ENCODE results near the gene STUB1. TPM values are rescaled to one million over a fixed set of nuclear protein-coding genes. Genes with fewer than 3 reads are reported as not detected.
"Not testable (repeated sequence)": the region's sequence is repeated elsewhere in the genome, so short reads cannot be mapped to it uniquely, and the experiment has no call there.

The STUB1 gene
- polyA plus RNA-seq, 1 donor, result 107 TPM

GRCh38 chr16:678209-678857, 1.9 kb upstream of the STUB1 start:
- DNase-seq, result no peak

DNA sequence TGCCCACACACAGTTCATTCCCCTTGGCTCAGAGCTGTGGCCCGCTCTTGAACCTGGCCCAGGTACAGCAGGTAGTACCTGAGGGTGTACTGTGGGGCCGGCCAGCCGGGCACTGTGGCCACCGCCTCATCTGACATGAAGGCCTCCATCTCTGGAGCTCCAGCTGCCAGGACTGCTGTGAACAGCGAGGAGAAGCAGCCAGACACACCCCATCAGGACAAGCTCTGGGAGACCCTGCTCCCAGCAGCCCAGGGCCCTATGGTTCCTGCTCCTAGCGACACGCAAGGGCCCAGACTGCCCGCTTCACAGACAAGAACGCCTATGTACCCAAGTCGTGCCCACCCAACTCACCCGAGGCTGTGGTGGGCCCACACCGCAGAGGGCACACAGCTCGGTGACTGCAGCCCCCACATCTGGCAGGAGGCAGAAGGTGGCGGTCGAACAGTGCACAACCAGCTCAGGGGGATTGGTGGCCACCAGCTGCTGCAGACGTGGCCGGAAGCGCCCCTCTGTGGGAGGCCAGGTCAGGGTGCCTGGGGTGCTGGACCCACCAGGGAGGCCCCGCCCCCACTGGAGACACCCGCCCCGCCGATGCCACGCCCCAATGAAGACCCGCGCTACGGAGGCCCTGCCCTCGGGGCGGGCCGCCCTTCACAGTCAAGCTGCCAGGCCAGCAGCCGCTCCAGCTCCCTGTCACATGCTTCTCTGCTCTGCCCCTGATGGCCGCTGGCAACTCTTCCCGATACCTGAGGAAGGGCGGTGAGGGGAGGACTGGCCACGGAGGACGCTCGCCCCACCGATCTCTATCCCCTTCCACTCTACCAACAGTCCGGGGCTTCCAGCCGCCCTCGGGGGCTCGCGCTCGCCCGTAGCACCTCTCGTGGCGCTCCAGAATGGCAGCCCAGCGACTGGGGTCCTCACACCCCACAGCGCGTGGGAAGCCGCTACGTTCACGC, 1.1 kb upstream of the STUB1 start:
- no peak for DNase-seq

DNA sequence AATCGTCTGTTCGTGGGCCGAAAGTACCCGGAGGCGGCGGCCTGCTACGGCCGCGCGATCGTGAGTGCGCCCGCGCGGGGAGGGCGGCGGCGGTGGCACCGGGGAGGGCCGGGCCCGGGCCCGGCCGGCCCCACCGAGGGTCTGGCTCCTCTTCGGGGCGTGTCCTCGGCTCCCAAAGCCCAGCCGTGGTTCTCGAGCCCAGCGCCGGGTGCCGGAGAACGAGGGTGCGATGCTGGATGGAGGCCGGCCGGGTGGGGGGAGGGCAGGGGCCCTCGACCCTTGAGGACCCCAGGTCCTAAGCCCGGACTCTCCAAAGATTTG, 375 bp downstream of the STUB1 start:
- no peak for DNase-seq

- no peak for DNase-seq
These were observed 946 bp downstream of the STUB1 start for GRCh38 chr16:680967-681745.

GRCh38 chr16:681746-682427, 1.7 kb downstream of the STUB1 start:
- DNase-seq, result no peak

GRCh38 chr16:682493-683395, 2.5 kb downstream of the STUB1 start:
- DNase-seq, result no peak

- DNase-seq, result no peak
These were observed 3.3 kb downstream of the STUB1 start for GRCh38 chr16:683396-684070.

DNA sequence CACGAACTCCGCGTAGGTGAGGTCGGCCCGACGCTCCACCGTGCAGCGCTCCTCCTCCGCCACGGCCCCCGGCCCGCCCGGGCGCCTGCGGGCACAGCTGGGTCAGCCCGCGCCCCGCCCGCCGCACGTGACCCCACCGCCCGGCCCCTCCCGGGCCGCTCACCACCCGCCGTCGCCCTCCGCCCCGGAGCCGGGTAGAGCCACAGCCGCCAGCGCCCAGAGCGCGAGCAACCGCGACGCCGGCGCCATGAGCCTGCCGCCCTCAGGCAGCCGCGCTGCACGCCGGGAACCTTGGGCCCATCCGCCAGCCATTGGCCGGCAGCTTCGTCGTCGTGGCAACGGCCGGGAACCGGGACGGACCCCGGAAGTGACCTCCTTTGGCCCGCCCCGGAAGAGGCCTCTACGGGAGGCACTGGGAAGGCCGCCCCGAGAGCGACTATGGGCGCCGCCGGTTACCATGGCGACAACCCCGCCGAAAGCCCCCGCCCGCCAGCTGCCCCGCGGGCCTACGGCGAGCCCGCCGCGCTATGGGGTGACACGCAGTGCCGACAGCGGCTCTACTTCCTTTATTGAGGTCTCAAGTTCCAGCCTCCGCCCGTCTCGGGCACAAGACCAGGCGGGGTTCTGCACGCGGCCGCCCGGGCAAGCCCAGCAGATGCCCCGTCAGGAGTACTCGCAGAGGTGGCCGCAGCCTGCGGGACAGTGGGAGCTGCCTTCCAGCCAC, 4.0 kb downstream of the STUB1 start, which contains the start of gene JMJD8:
JMJD8 (minus strand) TSS at position 264 of the 724 bp plus-strand sequence; CDS start at position 249, 15 bp downstream.
- DNase-seq, result peak; percentile 93

DNA sequence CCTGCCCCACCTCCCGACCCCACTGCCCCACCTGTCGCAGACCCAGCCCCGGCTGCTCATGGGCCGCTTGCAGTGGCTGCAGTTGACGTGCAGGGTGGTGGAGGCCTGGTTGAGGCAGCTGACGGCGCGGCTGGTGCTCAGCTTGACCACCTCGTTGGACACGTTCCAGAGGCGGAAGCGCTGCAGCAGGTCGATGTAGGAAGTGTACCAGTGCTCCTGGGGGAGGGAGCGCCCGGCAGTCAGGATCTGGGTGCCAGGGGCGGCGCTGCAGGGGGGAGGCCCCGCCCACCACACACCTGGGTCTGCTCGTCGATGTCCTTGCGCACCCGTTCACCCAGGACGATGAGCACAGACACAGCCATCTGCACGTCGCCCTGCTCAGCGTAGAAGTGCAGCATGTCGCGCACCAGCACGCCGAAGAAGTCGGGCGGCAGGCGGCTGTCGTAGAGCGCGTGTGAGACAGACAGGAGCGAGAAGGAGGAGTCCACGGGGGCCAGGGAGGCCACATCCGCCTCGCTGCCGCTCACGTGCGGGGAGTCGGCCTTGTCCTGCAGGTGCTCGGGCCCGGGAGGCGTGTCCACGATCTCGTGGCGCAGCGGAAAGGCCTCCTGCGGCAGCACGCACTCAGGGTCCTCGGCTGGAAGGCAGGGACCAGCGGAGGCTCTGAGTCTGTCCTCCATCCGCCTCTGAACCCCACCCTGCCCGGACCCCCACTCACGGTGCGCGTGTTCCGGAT, 4.9 kb downstream of the STUB1 start:
- DNase-seq, result no peak

- DNase-seq, result no peak
These were observed 5.8 kb downstream of the STUB1 start for GRCh38 chr16:685967-686366.

DNA sequence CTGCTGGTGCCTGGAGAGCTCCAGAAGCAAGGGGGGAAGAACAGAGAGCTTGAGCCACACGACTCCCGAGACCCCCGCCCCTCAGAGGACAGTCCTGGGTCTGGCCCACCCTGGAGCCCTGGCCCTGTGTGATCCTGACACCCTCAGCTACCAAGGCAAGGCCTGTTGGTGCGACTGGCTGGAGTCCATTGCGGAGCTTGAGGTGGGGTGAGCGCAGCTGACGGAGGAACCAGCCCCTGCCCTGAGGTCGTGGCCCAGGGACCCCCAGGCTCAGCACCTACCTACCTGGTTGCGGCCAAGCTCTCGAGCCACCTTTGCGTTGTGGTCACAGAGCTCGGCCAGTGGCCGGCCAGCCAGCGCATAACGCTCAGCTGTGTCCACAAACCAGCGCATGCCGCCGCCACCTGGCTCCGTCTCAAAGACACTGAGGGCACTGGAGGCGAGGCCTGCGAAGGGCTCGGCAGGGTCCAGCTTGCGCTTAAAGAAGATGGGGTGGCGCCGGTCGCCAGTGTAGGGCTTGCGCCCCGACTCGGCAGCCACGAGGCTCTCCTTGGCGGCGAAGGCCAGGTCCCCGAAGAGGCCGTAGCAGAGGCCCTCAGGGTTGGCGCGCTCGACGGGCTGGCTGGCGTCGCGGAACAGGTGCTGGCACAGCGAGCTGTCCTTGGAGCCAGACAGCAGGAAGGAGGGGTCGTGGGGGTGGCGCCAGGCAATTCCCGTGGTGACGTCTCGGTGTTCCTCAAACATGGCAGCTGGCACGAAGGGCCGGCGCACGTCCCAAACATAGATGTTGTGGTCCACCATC, 6.5 kb downstream of the STUB1 start:
- no peak for DNase-seq

GRCh38 chr16:687499-687898, 7.3 kb downstream of the STUB1 start:
- DNase-seq, result no peak

- no peak for DNase-seq
These were observed 9.1 kb downstream of the STUB1 start for GRCh38 chr16:689175-689897.

GRCh38 chr16:691242-691641, 11.0 kb downstream of the STUB1 start:
- not testable (repeated sequence) for DNase-seq

GRCh38 chr16:692356-693108, 12.3 kb downstream of the STUB1 start:
- no peak for DNase-seq

DNA sequence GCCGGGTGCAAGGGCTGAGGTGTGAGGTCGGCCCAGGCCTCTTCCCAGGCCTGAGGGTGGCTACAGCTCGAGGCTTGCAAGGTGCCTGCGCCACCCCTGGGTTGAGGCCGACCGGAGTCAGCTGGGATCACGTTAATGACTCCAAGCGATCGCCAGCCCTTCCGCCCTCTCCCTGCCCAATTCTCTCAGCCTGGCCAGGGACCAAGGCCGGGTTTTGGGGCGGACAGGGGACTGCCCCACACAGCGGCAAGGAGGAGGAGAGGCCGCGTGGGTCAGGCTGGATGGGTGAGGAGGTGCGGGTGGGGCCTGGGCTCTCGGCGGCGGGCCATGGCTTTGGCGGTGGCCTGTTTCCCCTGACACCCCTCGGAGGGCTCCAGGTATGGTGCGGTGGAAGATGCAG, 13.2 kb downstream of the STUB1 start:
- DNase-seq, result no peak

DNA sequence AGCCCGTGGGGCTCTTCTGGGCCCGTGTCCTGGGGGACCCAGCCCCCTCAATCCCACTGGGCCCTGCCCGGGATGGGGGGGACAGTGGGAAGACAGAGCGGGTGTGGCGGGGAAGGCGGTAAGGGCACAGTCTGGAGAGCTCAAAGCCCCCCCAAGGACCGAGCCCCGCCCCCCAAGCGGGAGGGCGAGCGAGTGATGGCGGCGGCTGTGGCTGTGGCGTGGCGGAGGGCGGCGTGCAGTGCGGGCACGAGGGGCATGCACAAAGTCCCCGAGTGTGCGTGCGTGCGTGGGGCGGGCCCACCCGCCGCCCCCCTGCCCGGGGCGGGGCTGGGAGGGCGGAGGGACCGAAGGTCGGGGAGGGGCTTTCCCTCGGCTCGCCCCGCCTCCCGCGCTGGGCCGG, 13.6 kb downstream of the STUB1 start:
- no peak for DNase-seq

Measured in left kidney (tissue), 2 donors.